ENCODE data around the gene RAD51D. TPM values are rescaled to one million over a fixed set of nuclear protein-coding genes. Genes with fewer than 3 reads are reported as not detected.

The RAD51D gene
- total RNA-seq, 3 donors from 2014 or later (not counting 1 experiment from before 2014, with no cell fraction given) = 15.4 to 27.0 (median 22.7) TPM

GRCh38 chr17:35074711-35075707 lies 44.7 kb downstream of the RAD51D start:
- H3K4me3 ChIP-seq (ENCODE audit: low read length) = no peak overlapping the region
- H3K27ac ChIP-seq (ENCODE audit: low read length) = no peak overlapping the region
- peaks cover 22% of the 10 kb centered on the region for H3K4me1 ChIP-seq (ENCODE audit: control insufficient read depth, insufficient read depth, low read length)
- intact Hi-C loops (cut with micrococcal nuclease) = no loop called here
- no peak for DNase-seq
- Mint-ChIP-seq H3K4me3 (no peak overlapping the region), H3K36me3 (no peaks in the 10 kb centered on the region), H3K4me1 (peaks cover 52 to 70% of the 10 kb centered on the region in 2 donors), H3K9me3 (no peaks in the 10 kb centered on the region), H3K27me3 (ENCODE audit: low read depth in 2 of 2) (no peaks in the 10 kb centered on the region), H3K27ac (peak overlapping the region; percentile 41 to 71)
- ATAC-seq = no peak
- no peaks in the 10 kb centered on the region for H3K9me3 ChIP-seq (ENCODE audit: control insufficient read depth, insufficient read depth, low read length)
- H3K36me3 ChIP-seq (ENCODE audit: control insufficient read depth, insufficient read depth, low read length) = no peaks in the 10 kb centered on the region
- H3K27me3 ChIP-seq (ENCODE audit: control insufficient read depth, insufficient read depth, low read length) = no peaks in the 10 kb centered on the region
- WGBS (ENCODE audit: insufficient coverage) = 92% methylated on average over 2 of the region's 2 CpGs
- TF ChIP-seq CTCF (IDR thresholded peaks at IDR 0.05) = no peak

- Mint-ChIP-seq H3K4me3 (no peak overlapping the region), H3K9me3 (no peaks in the 10 kb centered on the region), H3K27me3 (ENCODE audit: low read depth in 2 of 2) (no peaks in the 10 kb centered on the region), H3K36me3 (no peaks in the 10 kb centered on the region), H3K27ac (peak overlapping the region; percentile 17 to 71), H3K4me1 (peaks cover 61 to 71% of the 10 kb centered on the region in 2 donors)
- H3K9me3 ChIP-seq (ENCODE audit: control insufficient read depth, insufficient read depth, low read length) = no peaks in the 10 kb centered on the region
- no peak overlapping the region for H3K4me3 ChIP-seq (ENCODE audit: low read length)
- WGBS (ENCODE audit: insufficient coverage) = 55% methylated on average over 3 of the region's 5 CpGs
- intact Hi-C loops (cut with micrococcal nuclease) = no loop called here
- peaks cover 22% of the 10 kb centered on the region for H3K4me1 ChIP-seq (ENCODE audit: control insufficient read depth, insufficient read depth, low read length)
- no peak for TF ChIP-seq CTCF (IDR thresholded peaks at IDR 0.05)
- no peak overlapping the region for H3K27ac ChIP-seq (ENCODE audit: low read length)
- peaks cover 3% of the 10 kb centered on the region for H3K36me3 ChIP-seq (ENCODE audit: control insufficient read depth, insufficient read depth, low read length)
- DNase-seq (peak in 1 of 2 donors; percentile 45), ATAC-seq (no peak)
- H3K27me3 ChIP-seq (ENCODE audit: control insufficient read depth, insufficient read depth, low read length) = no peaks in the 10 kb centered on the region
These were observed 45.6 kb downstream of the RAD51D start for GRCh38 chr17:35073991-35074627.

DNA sequence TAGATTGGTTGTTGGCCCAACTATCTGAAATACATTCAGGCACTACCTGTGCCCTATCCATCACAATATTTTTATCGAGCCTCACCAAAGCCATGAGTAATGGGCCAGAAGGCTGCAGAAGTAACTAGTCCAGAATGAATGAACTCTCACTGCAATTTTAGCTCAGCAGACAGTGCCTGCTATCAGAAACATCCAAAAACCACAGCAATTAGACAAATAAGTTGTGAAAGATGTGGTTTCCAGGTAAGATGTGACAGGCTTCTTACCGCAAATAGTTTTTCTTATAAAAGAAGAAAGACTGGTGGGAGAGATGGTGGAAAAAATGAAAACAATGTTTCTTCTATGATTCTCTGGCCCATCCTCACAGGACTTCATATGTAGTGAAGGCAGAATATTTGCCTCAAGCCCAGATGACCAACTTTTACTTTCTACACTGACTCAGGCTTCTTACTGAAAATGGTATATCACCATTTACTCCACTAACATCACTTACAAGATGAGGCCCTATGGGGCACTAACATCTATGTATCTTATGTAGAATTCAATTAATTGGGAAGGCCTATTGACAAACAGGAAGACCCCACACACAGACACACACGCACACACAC lies 46.4 kb downstream of the RAD51D start:
- intact Hi-C loops (cut with micrococcal nuclease) = no loop called here
- H3K27me3 Mint-ChIP-seq (ENCODE audit: low read depth in 2 of 2) = no peaks in the 10 kb centered on the region
- Histone ChIP-seq H3K4me3 (ENCODE audit: low read length) (no peak overlapping the region), H3K4me1 (ENCODE audit: control insufficient read depth, insufficient read depth, low read length) (peaks cover 24% of the 10 kb centered on the region), H3K27ac (ENCODE audit: low read length) (peak overlapping the region; percentile 2), H3K9me3 (ENCODE audit: control insufficient read depth, insufficient read depth, low read length) (no peaks in the 10 kb centered on the region), H3K27me3 (ENCODE audit: control insufficient read depth, insufficient read depth, low read length) (no peaks in the 10 kb centered on the region), H3K36me3 (ENCODE audit: control insufficient read depth, insufficient read depth, low read length) (peaks cover 5% of the 10 kb centered on the region)
- no peak for TF ChIP-seq CTCF (IDR thresholded peaks at IDR 0.05)
- no peaks in the 10 kb centered on the region for H3K9me3 Mint-ChIP-seq
- ATAC-seq (peak; percentile 30 to 49 (median 48)), DNase-seq (peak in 1 of 2 donors; percentile 59)
- H3K36me3 Mint-ChIP-seq = no peaks in the 10 kb centered on the region
- H3K4me3 Mint-ChIP-seq = peak overlapping the region; percentile 47
- 55% methylated on average over 3 of the region's 3 CpGs for WGBS (ENCODE audit: insufficient coverage)
- peak overlapping the region; percentile 17 to 71 for H3K27ac Mint-ChIP-seq
- H3K4me1 Mint-ChIP-seq = peaks cover 67 to 77% of the 10 kb centered on the region in 2 donors
